Immature natural killer cell (primary cell): ENCODE results near the gene CYP21A2. TPM values are rescaled to one million over a fixed set of nuclear protein-coding genes. Genes with fewer than 3 reads are reported as not detected.
"Not testable (repeated sequence)": the region's sequence is repeated elsewhere in the genome, so short reads cannot be mapped to it uniquely, and the experiment has no call there.

Experiments
- DNase-seq, 3 donors: peaks; one replicate each; pipeline ENCODE4 v3.0.0; 2022; ENCODE audit warnings: mixed read lengths in 1 of 3
- H3K27ac Mint-ChIP-seq, 6 donors: one replicate each; pipeline ENCODE4 v1.8.0; 2020; ENCODE audit warnings: mixed read lengths in 6 of 6, mild to moderate bottlenecking in 5 of 6, inconsistent platforms in 4 of 6, moderate library complexity in 3 of 6
- H3K27me3 Mint-ChIP-seq, 3 donors: one replicate each; pipeline ENCODE4 v1.8.0; 2020 to 2021; ENCODE audit warnings: low read depth in 3 of 3, mild to moderate bottlenecking in 3 of 3, mixed read lengths in 3 of 3, moderate library complexity in 3 of 3, inconsistent platforms in 1 of 3
- H3K36me3 Mint-ChIP-seq, 3 donors: one replicate each; pipeline ENCODE4 v1.8.0; 2020; ENCODE audit warnings: mixed read lengths in 3 of 3, inconsistent platforms in 2 of 3, mild to moderate bottlenecking in 2 of 3
- H3K4me1 Mint-ChIP-seq, 2 donors: one replicate each; pipeline ENCODE4 v1.8.0; 2020; ENCODE audit warnings: inconsistent platforms in 2 of 2, mild to moderate bottlenecking in 2 of 2, mixed read lengths in 2 of 2, moderate library complexity in 1 of 2
- H3K4me3 Mint-ChIP-seq, 5 donors: one replicate each; pipeline ENCODE4 v1.8.0; 2020; ENCODE audit warnings: mild to moderate bottlenecking in 5 of 5, mixed read lengths in 5 of 5, inconsistent platforms in 3 of 5, moderate library complexity in 3 of 5
- H3K9me3 Mint-ChIP-seq, 6 donors: one replicate each; pipeline ENCODE4 v1.8.0; 2020; ENCODE audit warnings: mild to moderate bottlenecking in 6 of 6, mixed read lengths in 6 of 6, inconsistent platforms in 4 of 6, moderate library complexity in 3 of 6
- polyA plus RNA-seq, 3 donors: library from polyadenylated mRNA; unstranded; fragments of 300-500 nt; fragmentation: Illumina TruSeq; gene quantifications; one replicate each; pipeline ENCODE4 v1.2.3, GENCODE V29; 2021

CYP21A2 gene
- polyA plus RNA-seq, 3 donors from 2014 or later, result 0.10 TPM; not detected in 2

- DNase-seq, H3K27me3 Mint-ChIP-seq, H3K4me3 Mint-ChIP-seq, H3K4me1 Mint-ChIP-seq, H3K9me3 Mint-ChIP-seq, H3K36me3 Mint-ChIP-seq, H3K27ac Mint-ChIP-seq: not testable (repeated sequence)
Measured at GRCh38 chr6:32055756-32056155, 17.5 kb downstream of the CYP21A2 start.

GRCh38 chr6:32056254-32056653 lies 18.0 kb downstream of the CYP21A2 start:
- no peaks in the 10 kb centered on the region for H3K36me3 Mint-ChIP-seq
- no peak overlapping the region for H3K4me3 Mint-ChIP-seq
- peaks cover 3 to 7% (median 5%) of the 10 kb centered on the region in 3 donors for H3K27me3 Mint-ChIP-seq
- H3K4me1 Mint-ChIP-seq, result no peaks in the 10 kb centered on the region
- DNase-seq, result no peak
- no peak overlapping the region for H3K27ac Mint-ChIP-seq
- H3K9me3 Mint-ChIP-seq, result no peaks in the 10 kb centered on the region

GRCh38 chr6:32057966-32058365 lies 19.8 kb downstream of the CYP21A2 start:
- H3K27me3 Mint-ChIP-seq, result peaks cover 3 to 8% (median 7%) of the 10 kb centered on the region in 3 donors
- no peaks in the 10 kb centered on the region for H3K4me1 Mint-ChIP-seq
- H3K36me3 Mint-ChIP-seq, result no peaks in the 10 kb centered on the region
- H3K9me3 Mint-ChIP-seq, result no peaks in the 10 kb centered on the region
- DNase-seq, result no peak
- H3K27ac Mint-ChIP-seq, result no peak overlapping the region
- no peak overlapping the region for H3K4me3 Mint-ChIP-seq

- no peak for DNase-seq
- Mint-ChIP-seq H3K27me3 (peaks cover 3 to 8% (median 7%) of the 10 kb centered on the region in 3 donors), H3K4me1 (no peaks in the 10 kb centered on the region), H3K4me3 (no peak overlapping the region), H3K27ac (no peak overlapping the region), H3K36me3 (no peaks in the 10 kb centered on the region), H3K9me3 (no peaks in the 10 kb centered on the region)
Measured at GRCh38 chr6:32058511-32058963, 20.3 kb downstream of the CYP21A2 start.

GRCh38 chr6:32060966-32061655 lies 22.9 kb downstream of the CYP21A2 start:
- H3K36me3 Mint-ChIP-seq, result no peaks in the 10 kb centered on the region
- peaks cover 2 to 5% (median 3%) of the 10 kb centered on the region in 3 donors for H3K27me3 Mint-ChIP-seq
- H3K9me3 Mint-ChIP-seq, result no peaks in the 10 kb centered on the region
- H3K4me3 Mint-ChIP-seq, result no peak overlapping the region
- H3K27ac Mint-ChIP-seq, result no peak overlapping the region
- H3K4me1 Mint-ChIP-seq, result no peaks in the 10 kb centered on the region
- DNase-seq, result no peak

GRCh38 chr6:32064706-32065105 lies 26.5 kb downstream of the CYP21A2 start:
- H3K27me3 Mint-ChIP-seq, result peaks cover 2 to 4% (median 3%) of the 10 kb centered on the region in 3 donors
- H3K9me3 Mint-ChIP-seq, result no peaks in the 10 kb centered on the region
- H3K4me1 Mint-ChIP-seq, result no peaks in the 10 kb centered on the region
- H3K36me3 Mint-ChIP-seq, result no peaks in the 10 kb centered on the region
- no peak overlapping the region for H3K4me3 Mint-ChIP-seq
- no peak for DNase-seq
- no peak overlapping the region for H3K27ac Mint-ChIP-seq

GRCh38 chr6:32067521-32067920 lies 29.3 kb downstream of the CYP21A2 start:
- not testable (repeated sequence) for H3K4me3 Mint-ChIP-seq

GRCh38 chr6:32068315-32068714 lies 30.1 kb downstream of the CYP21A2 start:
- not testable (repeated sequence) for H3K4me1 Mint-ChIP-seq, H3K4me3 Mint-ChIP-seq, H3K27ac Mint-ChIP-seq, H3K36me3 Mint-ChIP-seq, H3K27me3 Mint-ChIP-seq, H3K9me3 Mint-ChIP-seq, DNase-seq

More at GRCh38 chr6:32067521-32067920, 29.3 kb downstream of the CYP21A2 start:
- not testable (repeated sequence) for DNase-seq, H3K9me3 Mint-ChIP-seq, H3K36me3 Mint-ChIP-seq, H3K27ac Mint-ChIP-seq, H3K4me1 Mint-ChIP-seq, H3K27me3 Mint-ChIP-seq

- no peaks in the 10 kb centered on the region for H3K4me1 Mint-ChIP-seq
- DNase-seq, result no peak
- peaks cover 0 to 10% (median 4%) of the 10 kb centered on the region in 3 donors for H3K27me3 Mint-ChIP-seq
- H3K27ac Mint-ChIP-seq, result no peak overlapping the region
- H3K4me3 Mint-ChIP-seq, result no peak overlapping the region
- H3K9me3 Mint-ChIP-seq, result no peaks in the 10 kb centered on the region
- no peaks in the 10 kb centered on the region for H3K36me3 Mint-ChIP-seq
Measured at GRCh38 chr6:32068867-32069266, 30.7 kb downstream of the CYP21A2 start.

- H3K27ac Mint-ChIP-seq, result no peak overlapping the region
- H3K9me3 Mint-ChIP-seq, result no peaks in the 10 kb centered on the region
- no peaks in the 10 kb centered on the region for H3K4me1 Mint-ChIP-seq
- H3K27me3 Mint-ChIP-seq, result peaks cover 0 to 10% (median 4%) of the 10 kb centered on the region in 3 donors
- no peak for DNase-seq
- H3K36me3 Mint-ChIP-seq, result no peaks in the 10 kb centered on the region
- no peak overlapping the region for H3K4me3 Mint-ChIP-seq
Measured at GRCh38 chr6:32069460-32069859, 31.2 kb downstream of the CYP21A2 start.

GRCh38 chr6:32069878-32070515 lies 31.8 kb downstream of the CYP21A2 start:
- H3K36me3 Mint-ChIP-seq, result no peaks in the 10 kb centered on the region
- H3K4me1 Mint-ChIP-seq, result no peaks in the 10 kb centered on the region
- no peak overlapping the region for H3K27ac Mint-ChIP-seq
- no peak overlapping the region for H3K4me3 Mint-ChIP-seq
- peaks cover 0 to 10% (median 3%) of the 10 kb centered on the region in 3 donors for H3K27me3 Mint-ChIP-seq
- no peaks in the 10 kb centered on the region for H3K9me3 Mint-ChIP-seq
- no peak for DNase-seq

GRCh38 chr6:32070814-32071543 lies 32.8 kb downstream of the CYP21A2 start:
- Mint-ChIP-seq H3K4me3 (no peak overlapping the region), H3K27ac (no peak overlapping the region), H3K36me3 (no peaks in the 10 kb centered on the region), H3K27me3 (peaks cover 2 to 10% (median 3%) of the 10 kb centered on the region in 3 donors), H3K9me3 (no peaks in the 10 kb centered on the region), H3K4me1 (no peaks in the 10 kb centered on the region)
- no peak for DNase-seq

- no peak overlapping the region for H3K27ac Mint-ChIP-seq
- no peaks in the 10 kb centered on the region for H3K36me3 Mint-ChIP-seq
Measured at GRCh38 chr6:32073101-32073500, 34.9 kb downstream of the CYP21A2 start.

GRCh38 chr6:32073613-32074012 lies 35.4 kb downstream of the CYP21A2 start:
- Mint-ChIP-seq H3K27ac (no peak overlapping the region), H3K4me1 (no peaks in the 10 kb centered on the region), H3K9me3 (no peaks in the 10 kb centered on the region), H3K4me3 (no peak overlapping the region), H3K27me3 (peaks cover 0 to 10% (median 3%) of the 10 kb centered on the region in 3 donors), H3K36me3 (no peaks in the 10 kb centered on the region)
- DNase-seq, result no peak

More at GRCh38 chr6:32073101-32073500, 34.9 kb downstream of the CYP21A2 start:
- Mint-ChIP-seq H3K4me1 (no peaks in the 10 kb centered on the region), H3K27me3 (peaks cover 0 to 10% (median 3%) of the 10 kb centered on the region in 3 donors), H3K9me3 (no peaks in the 10 kb centered on the region), H3K4me3 (no peak overlapping the region)
- DNase-seq, result no peak
